Hepatocyte (in vitro differentiated cells): ENCODE data around the gene MTHFD1L. TPM values are rescaled to one million over a fixed set of nuclear protein-coding genes. Genes with fewer than 3 reads are reported as not detected.
A peak's percentile ranks its signal among the peaks of the same experiment; 100 is the strongest.
"Not testable (repeated sequence)": the region's sequence is repeated elsewhere in the genome, so short reads cannot be mapped to it uniquely, and the experiment has no call there.

ENCODE experiments used
- DNase-seq: peaks from one replicate; pipeline ENCODE4 v3.0.0-alpha.2; 2016; ENCODE audit warnings: low spot score
- H2AFZ ChIP-seq: fragments of 200-600 bp; sonication (generic); 2 replicates; pipeline ENCODE4 v1.6.0; 2016; ENCODE audit warnings: antibody characterized with exemption, mild to moderate bottlenecking
- H3K27ac ChIP-seq: fragments of 200-600 bp; sonication (generic); 2 replicates; pipeline ENCODE4 v1.5.1; 2016; ENCODE audit warnings: mild to moderate bottlenecking
- H3K27me3 ChIP-seq: fragments of 200-600 bp; sonication (generic); 2 replicates; pipeline ENCODE4 v1.6.1; 2016
- H3K36me3 ChIP-seq: fragments of 200-600 bp; sonication (generic); replicated peaks from 2 replicates; pipeline ENCODE4 v1.5.1; 2016; ENCODE audit warnings: low read depth; ENCODE audit not compliant: insufficient read depth
- H3K4me1 ChIP-seq: fragments of 200-600 bp; sonication (generic); 2 replicates; pipeline ENCODE4 v1.5.1; 2016; ENCODE audit warnings: mild to moderate bottlenecking, moderate library complexity; ENCODE audit not compliant: insufficient read depth
- H3K4me2 ChIP-seq: fragments of 200-600 bp; sonication (generic); 2 replicates; pipeline ENCODE4 v1.6.0; 2016
- H3K4me3 ChIP-seq: fragments of 200-600 bp; sonication (generic); 2 replicates; pipeline ENCODE4 v1.5.1; 2016; ENCODE audit warnings: mild to moderate bottlenecking
- H3K79me2 ChIP-seq: fragments of 200-600 bp; sonication (generic); 2 replicates; pipeline ENCODE4 v1.6.0; 2017; ENCODE audit warnings: mild to moderate bottlenecking
- H3K9me2 ChIP-seq: fragments of 200-600 bp; sonication (generic); replicated peaks from 2 replicates; pipeline ENCODE4 v1.6.0; 2017; ENCODE audit warnings: mild to moderate bottlenecking; ENCODE audit not compliant: insufficient read depth
- H3K9me3 ChIP-seq: fragments of 200-600 bp; sonication (generic); 2 replicates; pipeline ENCODE4 v1.5.1; 2016; ENCODE audit warnings: low read depth, mild to moderate bottlenecking
- H4K20me1 ChIP-seq: fragments of 200-600 bp; sonication (generic); 2 replicates; pipeline ENCODE4 v1.6.0; 2016; ENCODE audit warnings: mild to moderate bottlenecking; ENCODE audit not compliant: insufficient read depth, poor library complexity, severe bottlenecking
- CTCF ChIP-seq: fragments of 200-600 bp; sonication (generic); IDR thresholded peaks from 2 replicates; pipeline ENCODE4 v1.5.1; 2016; ENCODE audit warnings: antibody characterized with exemption, mild to moderate bottlenecking; ENCODE audit not compliant: poor library complexity
- EZH2 ChIP-seq: fragments of 200-600 bp; sonication (generic); IDR thresholded peaks from 2 replicates; pipeline ENCODE4 v1.6.1; 2016; ENCODE audit warnings: antibody characterized with exemption, mild to moderate bottlenecking, borderline replicate concordance
- EZH2phosphoT487 ChIP-seq: fragments of 200-600 bp; sonication (generic); IDR thresholded peaks from one replicate; pipeline ENCODE4 v1.6.1; 2018; ENCODE audit warnings: antibody characterized with exemption, mild to moderate bottlenecking, low read depth, moderate library complexity; ENCODE audit not compliant: unreplicated experiment, severe bottlenecking
- WGBS: methylation state at CpG from one replicate; pipeline ENCODE4 v1.1.6; 2016; ENCODE audit warnings: low lambda C conversion rate; ENCODE audit errors: missing lambda C conversion rate; 5-methylcytosine and 5-hydroxymethylcytosine counted together
- polyA plus RNA-seq: library from polyadenylated mRNA; unstranded; fragments of >200 nt; fragmentation: Nextera tagmentation; extraction: Ambion mirVana; gene quantifications from 2 replicates; pipeline ENCODE4 v1.2.1, GENCODE V29; 2016
- total RNA-seq: library from RNA; depleted of rRNA; stranded (reverse); fragments of >200 nt; gene quantifications from 2 replicates; pipeline ENCODE4 v1.2.3, GENCODE V29; 2014

MTHFD1L gene
- total and polyA plus RNA-seq, 2 experiments from 2014 or later = 28.4 to 30.8 TPM

DNA sequence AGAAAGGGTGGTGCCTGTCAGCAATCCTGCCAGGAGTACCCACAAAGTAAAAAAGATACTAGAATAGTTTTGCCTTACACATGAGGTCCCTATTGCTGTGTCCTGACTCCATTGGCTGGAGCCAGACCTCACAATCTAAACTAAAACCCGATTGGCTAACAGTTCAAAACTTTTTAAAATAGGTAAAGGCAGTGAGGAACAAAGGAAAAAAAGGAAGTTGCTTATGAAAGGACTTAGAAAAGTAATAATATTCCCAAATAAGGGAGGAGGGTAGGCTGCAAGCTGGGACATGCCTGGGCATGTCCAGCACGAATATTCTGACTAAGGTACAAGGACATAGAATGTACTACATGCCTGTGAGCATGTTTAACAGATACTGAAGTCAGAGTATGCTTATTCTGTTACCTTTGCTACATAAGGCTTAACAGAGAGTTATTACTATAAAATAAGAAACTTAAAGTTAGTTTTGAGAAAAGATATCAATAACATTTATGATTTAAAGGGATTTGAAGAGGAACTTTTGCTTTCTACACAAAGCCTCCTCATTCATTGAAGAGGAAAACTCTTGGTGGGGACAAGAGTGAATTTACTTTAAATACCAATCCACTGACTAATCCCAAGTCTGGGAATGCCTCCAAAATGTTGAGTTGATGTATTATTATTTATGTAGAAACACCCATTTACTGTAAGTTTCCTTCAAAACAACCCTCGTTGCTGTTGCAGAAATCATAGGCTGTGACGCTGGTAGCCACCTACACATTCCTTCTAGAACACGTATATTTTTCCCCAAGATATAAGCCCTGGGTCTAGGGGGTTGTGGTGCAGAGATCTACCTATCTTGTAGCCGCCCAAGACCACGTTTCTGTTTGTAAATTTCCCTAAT is 8.2 kb upstream of the MTHFD1L start:
- no peak overlapping the region for H2AFZ ChIP-seq
- no peaks in the 10 kb centered on the region for H3K9me3 ChIP-seq
- no peaks in the 10 kb centered on the region for H3K9me2 ChIP-seq
- H3K36me3 ChIP-seq = no peaks in the 10 kb centered on the region
- H3K4me3 ChIP-seq = no peak overlapping the region
- peaks cover 14% of the 10 kb centered on the region for H3K4me1 ChIP-seq
- H3K27ac ChIP-seq = peak overlapping the region; percentile 92
- H4K20me1 ChIP-seq = no peaks in the 10 kb centered on the region
- WGBS = 54% methylated on average over 7 of the region's 7 CpGs
- TF ChIP-seq EZH2phosphoT487 = no peak
- no peak for TF ChIP-seq EZH2
- no peak for TF ChIP-seq CTCF
- H3K79me2 ChIP-seq = no peaks in the 10 kb centered on the region
- no peaks in the 10 kb centered on the region for H3K27me3 ChIP-seq
- peak; percentile 69 for DNase-seq
- H3K4me2 ChIP-seq = peak overlapping the region; percentile 27

GRCh38 chr6:150857945-150858308 is 7.6 kb upstream of the MTHFD1L start:
- no peak for TF ChIP-seq EZH2
- Histone ChIP-seq H3K9me2 (no peaks in the 10 kb centered on the region), H3K4me1 (peaks cover 15% of the 10 kb centered on the region), H3K36me3 (no peaks in the 10 kb centered on the region), H2AFZ (no peak overlapping the region), H4K20me1 (no peaks in the 10 kb centered on the region), H3K4me3 (no peak overlapping the region), H3K9me3 (no peaks in the 10 kb centered on the region), H3K4me2 (peak overlapping the region; percentile 27), H3K27me3 (no peaks in the 10 kb centered on the region), H3K79me2 (no peaks in the 10 kb centered on the region), H3K27ac (peak overlapping the region; percentile 92)
- WGBS = 92% methylated on average over 2 of the region's 2 CpGs
- no peak for DNase-seq

DNA sequence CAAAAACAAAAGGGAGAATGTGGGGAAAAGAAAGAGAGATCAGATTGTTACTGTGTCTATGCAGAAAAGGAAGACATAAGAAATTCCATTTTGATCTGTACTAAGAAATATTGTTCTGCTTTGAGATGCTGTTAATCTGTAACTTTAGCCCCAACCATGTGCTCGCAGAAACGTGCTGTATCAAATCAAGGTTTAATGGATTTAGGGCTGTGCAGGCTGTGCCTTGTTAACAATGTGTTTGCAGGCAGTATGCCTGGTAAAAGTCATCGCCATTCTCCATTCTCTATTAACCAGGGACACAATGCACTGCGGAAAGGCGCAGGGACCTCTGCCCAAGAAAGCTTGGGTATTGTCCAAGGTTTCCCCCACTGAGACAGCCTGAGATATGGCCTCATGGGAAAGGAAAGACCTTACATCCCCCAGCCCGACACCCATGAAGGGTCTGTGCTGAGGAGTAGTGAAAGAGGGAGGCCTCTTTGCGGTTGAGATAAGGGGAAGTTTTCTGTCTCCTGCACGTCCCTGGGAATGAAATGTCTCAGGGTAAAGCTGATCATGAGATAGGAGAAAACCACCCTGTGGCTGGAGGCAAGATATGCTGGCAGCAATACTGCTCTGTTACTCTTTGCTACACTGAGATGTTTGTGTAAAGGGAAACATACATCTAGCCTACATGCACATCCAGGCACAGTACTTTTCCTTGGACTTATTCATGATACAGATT is 3.9 kb upstream of the MTHFD1L start:
- not testable (repeated sequence) for H3K9me3 ChIP-seq, H3K27me3 ChIP-seq, H4K20me1 ChIP-seq, H3K9me2 ChIP-seq, H2AFZ ChIP-seq, H3K36me3 ChIP-seq, H3K4me3 ChIP-seq, H3K79me2 ChIP-seq
- 45% methylated on average over 8 of the region's 8 CpGs for WGBS
- peak; percentile 26 for DNase-seq
- H3K27ac ChIP-seq = peak overlapping the region; percentile 70
- peaks cover 22% of the 10 kb centered on the region for H3K4me1 ChIP-seq
- H3K4me2 ChIP-seq = peak overlapping the region; percentile 47

- Histone ChIP-seq H3K9me3 (no peaks in the 10 kb centered on the region), H3K4me1 (peaks cover 23% of the 10 kb centered on the region), H3K4me3 (no peak overlapping the region), H3K27ac (no peak overlapping the region), H3K27me3 (no peaks in the 10 kb centered on the region), H3K9me2 (no peaks in the 10 kb centered on the region), H2AFZ (no peak overlapping the region), H4K20me1 (no peaks in the 10 kb centered on the region), H3K79me2 (peaks cover 15% of the 10 kb centered on the region), H3K36me3 (no peaks in the 10 kb centered on the region), H3K4me2 (no peak overlapping the region)
- WGBS = 94% methylated on average over 7 of the region's 7 CpGs
- no peak for DNase-seq
- no peak for TF ChIP-seq EZH2phosphoT487
- TF ChIP-seq CTCF = no peak
- no peak for TF ChIP-seq EZH2
These were observed 2.1 kb upstream of the MTHFD1L start for GRCh38 chr6:150863213-150863928.
